ENCODE measurements around the gene SLC24A3.
A peak's percentile ranks its signal among the peaks of the same experiment; 100 is the strongest.
"Not testable (repeated sequence)": the region's sequence is repeated elsewhere in the genome, so short reads cannot be mapped to it uniquely, and the experiment has no call there.

The SLC24A3 gene

DNA sequence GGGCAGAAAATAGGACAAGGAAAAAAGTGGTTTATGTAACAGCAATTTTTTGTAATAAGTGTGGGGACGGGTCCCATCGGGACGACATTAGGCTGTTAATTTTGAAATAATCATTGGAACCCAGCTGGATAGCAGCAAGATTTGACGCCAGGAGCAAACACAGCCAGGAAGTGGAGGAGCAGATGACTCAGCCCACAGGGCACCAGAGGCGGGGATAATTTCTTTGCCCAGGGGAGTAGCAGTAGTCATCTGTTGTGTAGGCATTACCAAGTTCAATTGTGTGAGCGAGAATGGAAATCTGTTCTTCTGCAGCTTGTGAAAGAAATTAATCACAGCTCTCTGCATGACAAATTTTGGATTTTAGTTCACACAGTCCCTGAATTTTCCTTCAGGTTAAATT, 523.0 kb downstream of the SLC24A3 start:
- no peak for DNase-seq

DNA sequence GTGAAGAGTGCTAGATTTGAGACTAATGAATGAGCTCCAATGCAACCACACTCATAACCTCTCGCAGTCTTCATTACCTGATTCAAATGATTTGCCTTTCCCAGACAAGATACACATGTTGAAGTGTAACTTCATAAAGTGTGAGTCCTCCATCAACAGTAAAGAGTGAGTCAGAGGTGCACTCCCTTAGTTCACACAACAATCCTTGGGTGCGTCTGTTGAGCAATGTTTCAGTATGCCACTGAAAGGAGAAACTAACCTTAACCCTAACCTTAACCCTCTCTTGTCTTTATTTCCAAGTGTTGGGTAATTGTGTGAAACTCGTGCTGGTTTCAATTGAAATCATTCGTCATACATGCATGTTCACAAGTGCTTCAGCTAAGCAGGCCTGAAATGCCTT, 524.6 kb downstream of the SLC24A3 start:
- no peak for DNase-seq

DNA sequence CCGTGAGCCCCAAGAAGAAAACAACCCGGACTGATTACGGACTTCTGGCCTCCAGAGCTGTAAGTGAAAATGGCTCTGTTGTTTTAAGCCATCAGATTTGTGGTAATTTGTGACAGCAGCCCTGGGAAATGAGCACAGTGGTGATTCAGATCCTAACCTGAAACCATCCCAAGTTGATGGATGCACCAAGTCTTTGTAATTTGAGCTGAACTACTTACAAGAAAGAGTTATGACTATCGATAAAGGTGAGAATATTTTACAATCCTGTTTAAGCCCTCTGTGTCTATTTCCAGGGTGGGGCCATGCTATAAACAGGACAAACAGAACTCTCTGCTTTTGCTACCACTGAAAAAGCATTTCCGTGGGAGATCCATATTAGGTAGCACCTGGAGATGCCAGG, 526.5 kb downstream of the SLC24A3 start:
- DNase-seq = no peak

DNA sequence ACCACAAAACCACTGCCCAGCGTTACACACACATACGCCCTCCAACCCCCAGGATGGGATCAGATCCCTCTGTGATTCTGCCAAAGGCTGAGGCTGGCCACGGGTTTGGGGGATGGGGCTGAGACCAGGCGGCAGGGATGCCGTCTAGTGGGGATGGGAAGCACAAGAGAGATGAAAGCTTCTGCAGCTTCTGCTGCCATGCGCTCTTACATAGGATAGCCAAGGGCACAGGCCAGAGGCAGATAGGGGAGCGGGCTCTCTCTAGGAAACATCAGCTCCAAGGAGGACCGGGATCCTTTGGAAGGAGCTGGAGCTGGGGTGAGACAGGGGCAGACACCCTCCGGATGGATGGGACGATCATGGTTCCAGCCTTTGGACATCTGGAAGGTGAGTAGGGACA, 526.9 kb downstream of the SLC24A3 start:
- no peak for DNase-seq

DNA sequence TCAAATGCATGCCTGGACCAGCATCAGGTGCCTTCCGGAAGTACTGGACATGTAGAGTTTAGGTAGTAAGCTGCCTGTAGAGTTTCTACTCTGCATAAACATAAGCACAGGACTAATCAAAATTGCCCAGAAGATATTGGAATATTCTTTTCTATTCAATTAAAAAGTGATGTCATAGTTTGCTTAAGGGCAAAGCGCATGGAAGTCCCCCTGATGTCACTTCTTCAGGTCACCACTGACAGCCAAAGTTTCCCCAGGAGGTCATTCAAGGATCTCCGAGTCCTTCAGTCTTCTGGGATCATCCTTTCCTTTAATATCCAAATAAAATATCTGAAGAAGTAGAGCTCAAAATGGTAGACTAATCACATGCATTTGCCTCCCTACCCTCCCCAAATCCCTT, 528.1 kb downstream of the SLC24A3 start:
- DNase-seq = no peak

DNA sequence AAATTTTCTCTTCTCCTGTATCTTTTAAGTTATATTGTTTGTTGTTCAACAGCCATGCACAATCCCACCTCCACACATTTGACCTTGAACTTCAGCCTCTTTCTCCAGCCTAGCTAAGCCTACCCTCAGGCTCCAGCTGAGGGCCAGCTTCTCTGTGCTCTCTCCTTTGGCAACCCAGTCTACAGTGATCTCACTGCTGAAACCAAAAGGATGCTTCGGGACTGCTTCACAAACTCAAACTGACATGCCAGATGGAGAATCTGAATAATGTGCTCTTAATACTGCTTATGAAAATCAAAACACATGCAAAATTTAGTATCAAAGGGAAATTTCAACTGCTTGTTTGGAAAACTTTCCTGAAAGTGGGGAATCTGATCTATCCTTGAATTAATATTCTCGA, 529.5 kb downstream of the SLC24A3 start:
- no peak for DNase-seq

DNA sequence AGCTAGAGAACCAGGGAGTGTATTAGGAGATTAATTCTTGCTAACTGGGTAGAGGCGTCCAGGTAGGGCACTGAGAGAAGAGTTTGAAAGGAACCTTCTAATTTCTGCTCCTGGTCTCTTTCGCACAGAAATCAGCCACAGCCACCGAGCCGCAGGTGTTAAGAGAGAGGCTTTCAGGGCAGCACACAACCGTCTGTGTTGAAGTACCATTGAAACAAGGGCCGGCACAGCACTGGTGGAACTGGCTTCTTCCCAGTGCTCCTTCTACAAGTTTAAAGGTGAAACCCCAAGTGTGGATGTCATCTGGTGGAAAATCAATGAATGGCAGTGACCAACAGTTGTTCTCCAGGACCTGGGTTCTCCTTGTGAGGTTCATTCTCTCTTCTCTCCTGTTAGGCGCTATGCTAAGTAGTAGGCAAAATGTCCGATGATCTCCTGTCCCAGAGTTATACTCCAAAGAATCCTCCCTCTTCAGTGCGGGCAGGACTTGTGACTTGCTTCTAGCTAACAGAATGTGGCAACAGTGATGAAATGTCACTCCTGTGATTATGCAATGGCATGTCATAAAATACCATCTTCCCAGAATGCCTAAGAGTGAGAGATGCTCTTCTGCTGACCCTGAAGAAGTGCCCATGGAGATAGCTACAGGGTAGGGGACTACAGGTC, 530.7 kb downstream of the SLC24A3 start:
- no peak for DNase-seq

DNA sequence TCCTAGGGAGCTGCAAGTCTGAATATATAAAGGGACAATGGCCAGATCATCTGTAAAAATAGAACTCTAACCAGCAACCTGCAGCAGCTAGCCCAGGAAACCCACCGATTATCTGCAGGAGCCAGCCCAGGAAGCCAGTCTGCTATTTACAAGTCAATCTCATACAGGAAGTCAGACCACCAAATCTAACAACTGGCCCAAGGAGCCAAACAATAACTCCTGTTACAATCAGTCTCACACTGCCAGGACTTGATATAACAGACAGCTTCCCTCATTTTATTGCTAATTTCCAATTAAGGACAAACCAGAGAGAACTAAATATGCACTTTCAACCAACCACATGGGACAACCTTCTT, 531.2 kb downstream of the SLC24A3 start:
- DNase-seq = no peak

DNA sequence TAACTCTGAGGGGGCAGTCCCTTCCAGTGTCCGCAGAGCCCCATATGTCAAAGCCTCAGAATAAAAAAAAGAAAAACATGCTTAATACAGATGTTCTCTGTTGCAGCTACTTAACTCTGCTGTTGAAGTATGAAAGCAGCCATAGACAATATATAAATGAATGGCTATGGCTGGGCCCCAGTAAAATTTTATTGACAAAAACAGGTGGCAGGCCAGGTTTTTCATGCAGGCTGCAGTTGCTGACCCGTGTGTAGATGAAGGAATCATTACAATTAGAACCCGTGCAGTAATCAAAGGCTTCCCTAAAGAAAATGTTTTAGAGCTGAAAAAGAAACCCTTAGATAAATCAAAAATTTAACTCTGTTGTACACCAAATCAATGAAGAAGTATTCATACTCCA, 532.7 kb downstream of the SLC24A3 start:
- DNase-seq = no peak

DNA sequence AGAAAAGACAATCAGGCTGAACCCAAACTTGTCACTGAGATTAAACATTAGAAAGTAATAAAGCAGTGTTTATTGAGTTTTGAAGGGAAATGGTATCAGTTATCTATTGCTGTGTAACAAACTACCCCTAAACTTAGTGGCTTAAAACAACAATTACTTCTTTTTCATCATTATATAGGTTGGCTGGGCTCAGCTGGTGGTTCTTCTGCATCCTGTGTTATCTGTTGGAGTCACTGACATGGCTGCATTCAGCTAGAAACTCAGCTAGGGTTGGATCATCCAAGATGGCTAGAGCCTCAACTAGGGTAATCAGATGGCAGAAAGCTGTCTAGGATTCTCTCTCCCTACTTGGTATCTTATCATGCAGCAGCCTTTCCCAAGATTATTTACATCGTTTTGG, 533.1 kb downstream of the SLC24A3 start:
- no peak for DNase-seq

DNA sequence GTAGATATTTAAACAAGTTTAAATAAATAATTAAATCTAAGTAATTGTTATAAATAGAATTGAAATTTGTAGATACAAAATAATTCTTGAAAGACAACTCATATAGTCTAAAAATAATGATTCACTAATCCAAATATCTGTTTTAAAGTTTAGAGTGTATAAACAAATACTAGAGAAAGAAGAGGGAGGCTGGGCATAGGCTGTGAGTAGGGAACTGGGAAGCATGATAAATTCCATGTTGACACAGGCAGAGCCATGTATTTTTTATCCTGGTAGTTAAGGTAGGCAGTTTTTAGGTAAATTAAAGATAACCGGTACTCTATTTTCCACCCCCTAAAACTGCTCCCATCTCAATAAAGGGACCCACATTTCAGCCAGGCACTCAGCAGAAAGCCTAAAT, 534.0 kb downstream of the SLC24A3 start:
- no peak for DNase-seq

DNA sequence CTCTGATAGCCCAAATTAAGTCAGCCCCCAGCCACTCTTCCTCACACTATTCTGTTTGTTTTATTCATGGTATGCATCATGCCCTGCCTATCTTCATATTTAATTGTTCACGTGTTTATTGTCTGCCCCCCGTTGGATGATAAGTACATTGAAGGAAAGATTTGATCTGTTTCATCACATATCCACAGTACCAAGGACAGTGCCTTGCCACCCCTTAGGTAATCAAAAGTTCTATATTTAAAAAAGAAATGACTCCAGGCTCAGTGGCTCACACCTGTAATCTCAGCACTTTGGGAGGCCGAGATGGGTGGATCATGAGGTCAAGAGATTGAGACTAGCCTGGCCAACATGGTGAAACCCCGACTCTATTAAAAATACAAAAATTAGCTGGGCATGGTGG, 535.5 kb downstream of the SLC24A3 start:
- DNase-seq = no peak

DNA sequence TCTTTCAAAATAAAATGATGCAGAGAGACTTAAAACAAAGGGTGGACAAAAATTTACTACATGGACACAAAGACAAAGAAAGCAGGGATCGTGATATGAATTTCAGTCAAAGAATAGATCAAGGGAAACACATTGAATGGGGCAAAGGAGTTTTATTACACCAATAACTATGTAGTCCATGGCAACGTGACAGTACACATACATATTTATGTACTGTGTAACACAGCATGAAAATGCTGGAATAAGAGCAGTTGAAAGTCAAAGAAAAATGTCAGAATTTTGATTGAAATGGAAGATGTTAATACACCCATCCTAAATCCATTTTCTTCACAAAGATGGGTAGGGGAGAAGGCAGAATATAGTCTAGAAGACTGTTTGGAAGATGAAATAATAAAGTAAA, 536.2 kb downstream of the SLC24A3 start:
- DNase-seq = no peak

DNA sequence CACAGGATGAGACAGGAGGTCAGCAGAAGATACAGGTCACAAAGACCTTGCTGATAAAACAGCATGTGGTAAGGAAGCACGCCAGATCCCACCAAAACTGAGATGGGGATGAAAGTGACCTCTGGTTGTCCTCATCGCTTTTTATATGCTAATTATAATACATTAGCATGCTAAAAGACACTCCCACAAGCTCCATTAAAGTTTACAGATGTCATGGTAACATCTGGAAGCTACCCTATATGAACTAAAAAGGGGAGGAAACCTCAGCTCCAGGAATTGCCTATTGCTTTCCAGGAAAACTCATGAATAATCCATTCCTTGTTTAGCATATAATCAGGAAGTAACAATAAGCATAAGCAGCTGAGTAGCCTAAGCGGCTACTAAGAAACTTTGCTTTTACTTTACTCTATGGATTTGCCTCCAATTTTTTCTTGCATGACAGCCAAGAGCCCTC, 537.2 kb downstream of the SLC24A3 start:
- DNase-seq = no peak

DNA sequence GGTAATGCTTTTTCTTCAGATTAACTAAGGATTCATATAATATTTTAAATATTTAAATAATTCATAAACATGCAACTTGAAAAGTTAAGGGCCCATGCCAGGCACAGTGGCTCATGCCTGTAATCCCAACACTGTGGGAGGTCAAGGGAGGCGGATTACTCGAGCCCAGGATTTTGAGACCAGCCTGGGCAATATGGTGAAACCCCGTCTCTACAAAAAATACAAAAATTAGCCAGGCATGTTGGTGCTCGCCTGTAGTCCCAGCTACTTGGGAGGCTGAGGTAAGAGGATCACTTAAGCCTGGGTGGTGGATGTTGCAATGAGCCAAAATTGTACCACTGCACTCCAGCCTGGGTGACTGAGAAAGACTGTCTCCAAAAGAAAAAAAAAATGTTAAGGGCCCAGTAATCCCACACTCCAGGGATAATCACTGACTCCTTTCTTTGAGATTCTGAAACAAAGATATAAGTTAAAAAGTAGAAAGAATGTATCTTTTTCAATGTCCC, 537.7 kb downstream of the SLC24A3 start:
- no peak for DNase-seq

DNA sequence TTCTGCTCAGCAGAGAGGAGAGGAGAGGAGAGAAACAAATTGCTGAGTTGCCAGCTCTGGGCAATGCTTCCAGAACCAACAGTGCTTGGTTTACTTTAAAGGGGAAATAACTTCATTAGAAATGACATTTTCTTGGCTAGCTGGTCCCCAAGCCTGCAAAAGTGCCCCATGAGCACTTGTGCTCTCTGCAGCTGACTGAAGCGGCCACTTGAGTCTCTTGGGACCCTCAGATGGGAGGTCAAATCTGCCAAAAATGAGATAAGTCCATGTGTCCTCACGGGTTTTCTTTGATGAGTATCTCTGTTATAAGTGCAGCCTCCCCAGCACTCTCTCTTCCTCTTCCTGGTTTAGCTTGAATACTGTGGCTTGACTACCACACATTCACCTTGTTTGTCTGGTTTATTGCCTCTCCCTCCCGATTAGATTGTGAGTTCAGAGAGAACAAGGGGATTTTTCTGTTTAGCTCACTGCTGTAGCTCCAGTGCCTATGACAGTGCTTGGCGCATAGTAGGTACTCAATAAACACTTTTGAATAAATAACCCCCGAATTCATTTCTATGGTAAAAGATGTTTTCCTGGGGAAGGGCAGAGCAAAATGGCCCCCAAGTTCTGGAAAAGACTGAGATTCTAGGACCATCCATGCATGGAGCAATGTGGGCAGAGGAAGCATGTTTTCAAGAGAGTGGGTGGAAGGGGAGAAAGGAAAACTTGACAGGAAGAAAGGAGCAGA, 538.6 kb downstream of the SLC24A3 start:
- DNase-seq = no peak

DNA sequence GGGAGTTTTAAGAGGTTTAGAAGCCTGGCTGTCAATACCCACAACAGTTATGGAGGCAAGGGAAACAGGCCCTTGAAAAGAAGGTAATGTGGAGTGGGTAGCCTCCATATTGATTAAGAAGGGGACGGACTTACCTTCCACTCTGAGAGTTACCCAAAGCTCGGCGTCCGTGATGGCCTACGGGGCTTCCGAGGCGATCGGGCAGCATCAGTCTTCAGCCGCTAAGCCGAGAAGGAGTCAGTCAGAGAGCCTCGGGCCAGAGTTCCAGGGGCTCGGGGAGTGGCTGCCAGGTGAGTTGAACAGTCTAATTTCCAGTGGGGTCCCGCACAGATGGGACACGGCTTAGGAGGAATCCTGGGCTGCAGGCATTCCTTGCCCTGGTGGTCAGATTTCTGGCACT, 541.8 kb downstream of the SLC24A3 start:
- not testable (repeated sequence) for DNase-seq

DNA sequence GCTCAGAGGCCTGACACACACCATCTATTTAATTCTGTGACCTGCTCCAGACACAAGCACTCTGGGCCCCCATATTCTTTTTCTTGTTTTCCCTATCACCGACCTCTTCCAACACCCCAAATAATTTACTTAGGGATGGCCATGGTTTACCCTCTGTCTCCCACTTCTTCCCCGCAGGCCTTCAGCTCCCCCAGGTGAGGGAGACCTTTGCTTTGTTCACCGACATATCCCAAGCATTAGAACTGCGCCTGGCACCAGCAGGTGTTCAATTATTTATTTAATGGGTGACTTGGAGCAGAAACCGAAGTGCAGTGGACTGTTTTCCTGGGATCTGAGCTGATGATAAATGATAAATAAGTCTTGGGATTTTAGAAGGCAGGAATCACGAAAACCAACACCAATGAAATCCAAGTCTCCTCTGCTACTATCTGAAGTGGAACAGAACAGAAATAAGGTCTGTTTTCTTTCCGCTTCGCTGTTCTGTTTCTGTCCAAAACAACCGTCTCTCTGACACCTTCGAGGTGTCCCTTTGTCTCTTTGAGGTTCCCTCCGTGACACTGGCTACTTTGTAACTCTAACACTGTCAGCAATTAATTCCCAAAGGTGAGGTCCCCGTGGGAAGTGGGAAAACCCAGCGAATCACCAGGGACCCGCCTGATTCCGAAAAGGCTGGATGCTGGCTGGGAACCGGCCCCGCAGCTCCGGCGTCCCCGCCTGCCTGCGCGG, 544.5 kb downstream of the SLC24A3 start:
- peak; percentile 73 for DNase-seq

DNA sequence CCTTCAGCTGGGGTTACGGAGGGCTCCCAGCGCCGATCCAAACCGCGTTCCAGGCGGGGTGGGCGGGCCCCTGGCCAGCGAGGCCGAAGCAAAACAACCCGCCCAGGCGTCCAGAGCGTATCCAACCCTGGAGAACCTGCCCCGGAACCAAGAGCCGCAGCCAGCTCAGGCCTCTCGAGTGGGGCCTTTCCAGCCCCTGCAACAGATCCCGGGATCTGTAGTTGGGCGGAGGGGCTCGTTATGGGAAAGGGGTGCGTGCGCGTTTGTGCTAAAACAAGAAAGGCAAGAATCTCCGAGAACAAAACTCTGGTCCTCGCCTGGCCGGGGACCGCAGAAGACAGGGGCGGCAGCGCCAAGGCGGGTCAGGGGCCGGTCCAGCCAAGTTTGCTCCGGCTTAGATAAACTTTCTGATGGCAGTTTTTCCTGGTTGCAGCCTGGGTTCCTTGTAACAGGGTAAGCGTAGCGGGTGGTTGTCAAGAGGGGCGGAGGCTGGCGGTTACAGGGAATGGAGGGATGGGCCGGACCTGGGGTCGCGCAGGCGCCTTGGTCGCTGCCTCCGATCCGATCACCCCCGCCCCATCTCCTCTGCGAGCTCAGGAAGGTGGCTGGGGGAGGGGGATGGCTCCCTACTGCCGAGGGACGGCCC, 545.2 kb downstream of the SLC24A3 start:
- peak; percentile 96 for DNase-seq

DNA sequence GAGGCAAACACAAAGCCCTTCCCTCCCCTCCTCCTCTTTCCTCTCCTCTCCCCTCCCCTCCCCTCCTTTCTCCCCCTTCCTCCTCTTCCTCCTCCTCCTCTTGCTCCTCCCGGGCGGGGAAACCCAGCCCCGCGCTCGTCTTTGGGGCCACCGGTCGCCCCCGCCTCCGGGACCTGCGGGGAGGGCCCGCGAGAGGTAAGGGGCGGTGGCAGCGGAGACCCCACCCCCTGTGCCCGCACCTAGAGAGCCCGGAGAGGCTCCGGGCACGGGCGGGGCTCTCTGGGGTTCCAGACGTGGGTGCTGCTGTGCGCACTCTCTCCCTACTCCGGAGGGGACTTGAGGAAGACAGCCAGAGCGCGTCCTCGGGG, 545.7 kb downstream of the SLC24A3 start, which contains the start of gene RIN2:
TSS of gene RIN2 (plus strand) at position 126 of the 368 bp plus-strand sequence. CDS start 131,344 bp downstream, outside the sequence.
- DNase-seq = no peak

DNA sequence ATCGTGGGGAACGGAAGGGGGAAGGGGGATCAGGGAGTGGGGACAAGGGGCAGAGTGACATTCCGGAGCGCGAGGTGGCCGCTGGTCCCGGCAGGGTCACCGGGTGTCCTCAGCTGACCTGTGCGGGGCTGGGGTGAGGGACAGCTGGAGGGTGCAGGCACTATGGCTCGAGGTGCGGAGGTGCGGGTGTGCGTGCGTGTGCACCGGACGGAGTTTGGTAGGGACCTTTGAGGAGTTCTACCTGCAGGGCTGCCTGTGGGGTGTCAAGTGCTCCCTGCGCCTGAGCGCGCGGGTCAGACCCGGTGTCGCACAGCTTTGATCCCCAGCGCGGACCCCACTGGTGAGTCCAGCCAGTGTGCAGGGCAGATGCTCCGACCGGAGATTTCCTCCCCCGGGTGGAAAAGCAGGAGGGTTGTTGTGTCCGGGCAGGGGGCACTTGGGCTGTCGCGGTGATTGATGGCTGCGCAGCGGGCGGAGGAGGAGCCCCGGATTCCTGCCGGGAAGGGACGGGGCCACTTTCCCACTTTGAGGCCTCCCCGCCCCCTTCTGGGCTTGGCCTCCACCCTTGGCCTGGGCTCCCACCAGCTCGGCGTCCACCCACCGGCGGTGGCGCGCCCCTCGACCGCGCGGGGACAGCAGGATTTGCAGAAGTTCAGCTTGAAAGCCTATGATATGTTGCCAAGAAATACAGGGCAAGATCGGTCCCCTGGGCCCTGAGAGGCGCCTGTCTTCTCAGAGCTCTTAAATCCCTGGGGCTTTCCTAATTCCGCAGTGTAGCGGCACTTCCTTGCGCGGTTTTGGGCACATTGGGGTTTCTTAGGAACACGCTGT, 546.3 kb downstream of the SLC24A3 start:
- peak; percentile 90 for DNase-seq

DNA sequence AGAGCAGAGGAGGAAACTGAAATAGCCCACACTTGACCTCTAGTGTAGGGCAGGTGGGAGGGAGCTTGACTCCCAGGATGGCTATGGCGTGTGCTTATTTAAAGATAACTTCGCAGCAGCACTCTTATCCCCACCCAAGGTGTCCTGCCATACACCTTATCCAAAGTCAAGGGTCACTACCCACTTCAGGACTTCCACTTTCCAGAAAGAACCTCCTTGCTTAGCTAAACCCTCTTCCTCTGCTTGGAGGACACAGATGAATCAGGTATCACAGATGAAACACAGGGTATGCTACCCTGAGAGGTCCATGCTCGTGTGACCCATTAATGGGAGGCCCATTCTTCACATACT, 547.9 kb downstream of the SLC24A3 start:
- DNase-seq = no peak

DNA sequence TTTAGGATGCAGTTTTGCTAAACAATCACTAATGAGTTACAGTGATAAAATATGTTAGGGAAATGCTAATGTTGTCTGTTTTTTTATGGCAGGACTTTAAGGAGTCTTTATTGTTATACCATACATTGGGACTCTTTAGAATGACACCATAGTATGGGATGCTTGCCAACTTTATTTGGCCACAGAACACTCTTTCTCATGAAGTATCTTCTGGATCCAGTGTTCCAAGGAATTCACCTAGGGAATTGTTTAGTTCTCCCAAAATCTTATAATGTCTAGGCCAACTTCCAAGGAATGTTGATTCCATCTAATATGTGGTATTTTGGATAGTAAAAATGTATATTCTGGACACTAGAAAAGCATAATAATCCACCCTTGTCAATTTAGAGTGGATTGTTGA, 548.9 kb downstream of the SLC24A3 start:
- DNase-seq = no peak
